Caco-2 (cell line): Measurements from ENCODE around the gene PI16. TPM values are rescaled to one million over a fixed set of nuclear protein-coding genes. Genes with fewer than 3 reads are reported as not detected.

Experiments
- BruUV-seq: library from RNA; stranded (reverse); fragments of 400-500 nt; replicated peaks from 2 replicates; lab custom pipeline; 2021; lab: Mats Ljungman, UMichigan
- CTCF ChIA-PET: fragments of 300-600 bp; sonication (Branson Sonifier 250); formaldehyde crosslinking; loops from one replicate; lab custom pipeline; 2022; ENCODE audit warnings: antibody characterized with exemption; lab: Charles Lee
- POLR2A ChIA-PET: fragments of 300-600 bp; sonication (Branson Sonifier 250); formaldehyde crosslinking; loops from one replicate; lab custom pipeline; 2022; ENCODE audit warnings: antibody characterized with exemption; lab: Charles Lee
- DNase-seq, 2 experiments: peaks; one replicate each; pipeline versions ENCODE4 v3.0.0 to v3.0.0-alpha.2; 2020 to 2022
- H3K27me3 ChIP-seq: replicated peaks from 2 replicates; pipeline ENCODE4 v1.6.0; 2011; ENCODE audit warnings: low read length; ENCODE audit not compliant: control insufficient read depth, insufficient read depth
- H3K36me3 ChIP-seq: 2 replicates; pipeline ENCODE4 v1.5.1; 2011; ENCODE audit warnings: low read length; ENCODE audit not compliant: control insufficient read depth, insufficient read depth
- H3K4me1 ChIP-seq: fragments of 250-450 bp; sonication (Bioruptor Pico); 2 replicates; pipeline ENCODE4 v1.5.1; 2020; ENCODE audit warnings: mild to moderate bottlenecking
- H3K4me3 ChIP-seq: 2 replicates; pipeline ENCODE4 v1.5.1; 2011; ENCODE audit warnings: low read depth, mild to moderate bottlenecking, control low read depth, low read length
- H3K9me3 ChIP-seq: fragments of 250-450 bp; sonication (Bioruptor Pico); 2 replicates; pipeline ENCODE4 v1.5.1; 2020; ENCODE audit warnings: mild to moderate bottlenecking, moderate library complexity
- H3K27ac Mint-ChIP-seq: one replicate; pipeline ENCODE4 v1.8.0; 2022; ENCODE audit warnings: mixed read lengths; ENCODE audit not compliant: unreplicated experiment
- H3K27me3 Mint-ChIP-seq: one replicate; pipeline ENCODE4 v1.8.0; 2022; ENCODE audit warnings: mixed read lengths; ENCODE audit not compliant: insufficient read depth, unreplicated experiment
- H3K36me3 Mint-ChIP-seq: one replicate; pipeline ENCODE4 v1.8.0; 2022; ENCODE audit warnings: mild to moderate bottlenecking, mixed read lengths; ENCODE audit not compliant: insufficient read depth, unreplicated experiment
- H3K4me1 Mint-ChIP-seq: one replicate; pipeline ENCODE4 v1.8.0; 2022; ENCODE audit warnings: low read depth, mixed read lengths; ENCODE audit not compliant: unreplicated experiment
- H3K4me3 Mint-ChIP-seq: one replicate; pipeline ENCODE4 v1.8.0; 2022; ENCODE audit warnings: mild to moderate bottlenecking, moderate library complexity, mixed read lengths; ENCODE audit not compliant: unreplicated experiment
- H3K9me3 Mint-ChIP-seq: one replicate; pipeline ENCODE4 v1.8.0; 2022; ENCODE audit warnings: mixed read lengths; ENCODE audit not compliant: unreplicated experiment
- intact Hi-C: fragments of 100-400 bp; cut with micrococcal nuclease; formaldehyde crosslinking; loops from one replicate; pipeline ENCODE4 v1.10.0; 2022; ENCODE audit not compliant: unreplicated experiment
- total RNA-seq: library from RNA; stranded (reverse); gene quantifications from 2 replicates; pipeline ENCODE4 v1.2.3, GENCODE V29; 2022
- TF ChIP-seq, protein P1 (sequence below), 2 experiments: fragments of 200-600 bp in 1 of 2; IDR thresholded peaks; 1 replicate in 1 of 2; 2 replicates in 1 of 2; pipeline versions ENCODE4 v1.5.1 to v1.8.0; 2011 to 2022; ENCODE audit warnings: antibody characterized with exemption in 1 of 2, control low read depth in 1 of 2, inconsistent platforms in 1 of 2, low read depth in 1 of 2, low read length in 1 of 2, mild to moderate bottlenecking in 1 of 2, moderate library complexity in 1 of 2; ENCODE audit not compliant: insufficient read depth in 1 of 2, severe bottlenecking in 1 of 2, unreplicated experiment in 1 of 2

The PI16 gene
- total RNA-seq, 1 experiment from 2014 or later: not detected

DNA sequence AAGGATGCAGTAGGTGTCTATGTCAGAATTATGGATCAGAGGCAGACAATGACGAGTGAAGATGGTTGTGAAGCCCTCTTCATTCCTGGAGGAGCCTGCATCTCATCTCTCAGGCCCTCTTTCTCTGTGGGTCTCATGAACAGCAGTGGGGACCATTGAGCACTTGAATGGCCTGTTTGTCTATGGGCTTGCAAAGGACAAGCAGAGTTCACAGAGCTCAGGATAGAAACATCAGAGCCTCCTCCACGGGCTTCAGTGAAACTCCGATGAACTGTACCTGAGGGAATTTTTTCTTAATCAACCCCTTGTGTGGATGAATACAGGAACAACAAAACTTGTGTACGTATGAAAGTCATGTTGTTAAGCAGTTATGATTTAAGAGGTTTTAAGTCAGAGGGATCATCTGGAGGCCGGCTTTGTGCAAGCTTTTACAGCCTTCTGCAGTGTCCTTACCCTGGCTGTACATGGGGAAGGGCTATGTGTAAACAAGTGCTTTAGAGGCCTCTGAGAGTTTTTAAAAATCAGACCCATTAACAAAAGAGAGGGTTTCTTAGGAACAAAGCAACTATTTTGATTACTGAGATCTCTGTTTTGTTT, 29.7 kb upstream of the PI16 start:
- Histone ChIP-seq H3K4me3 (no peak overlapping the region), H3K9me3 (no peaks in the 10 kb centered on the region), H3K4me1 (no peaks in the 10 kb centered on the region), H3K27me3 (no peaks in the 10 kb centered on the region), H3K36me3 (no peaks in the 10 kb centered on the region)
- CTCF ChIA-PET: interaction anchor here (0.8 kb wide), 1 partner anchor 82 kb away, joined by 3 read pairs; no protein-coding TSS in a partner anchor
- no peak for DNase-seq
- POLR2A ChIA-PET: no interaction called here
- BruUV-seq: no TSS peak
- no peak overlapping the region for H3K4me3 Mint-ChIP-seq
- TF ChIP-seq, protein P1, sequence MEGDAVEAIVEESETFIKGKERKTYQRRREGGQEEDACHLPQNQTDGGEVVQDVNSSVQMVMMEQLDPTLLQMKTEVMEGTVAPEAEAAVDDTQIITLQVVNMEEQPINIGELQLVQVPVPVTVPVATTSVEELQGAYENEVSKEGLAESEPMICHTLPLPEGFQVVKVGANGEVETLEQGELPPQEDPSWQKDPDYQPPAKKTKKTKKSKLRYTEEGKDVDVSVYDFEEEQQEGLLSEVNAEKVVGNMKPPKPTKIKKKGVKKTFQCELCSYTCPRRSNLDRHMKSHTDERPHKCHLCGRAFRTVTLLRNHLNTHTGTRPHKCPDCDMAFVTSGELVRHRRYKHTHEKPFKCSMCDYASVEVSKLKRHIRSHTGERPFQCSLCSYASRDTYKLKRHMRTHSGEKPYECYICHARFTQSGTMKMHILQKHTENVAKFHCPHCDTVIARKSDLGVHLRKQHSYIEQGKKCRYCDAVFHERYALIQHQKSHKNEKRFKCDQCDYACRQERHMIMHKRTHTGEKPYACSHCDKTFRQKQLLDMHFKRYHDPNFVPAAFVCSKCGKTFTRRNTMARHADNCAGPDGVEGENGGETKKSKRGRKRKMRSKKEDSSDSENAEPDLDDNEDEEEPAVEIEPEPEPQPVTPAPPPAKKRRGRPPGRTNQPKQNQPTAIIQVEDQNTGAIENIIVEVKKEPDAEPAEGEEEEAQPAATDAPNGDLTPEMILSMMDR (IDR thresholded peaks at IDR 0.05; ENCODE audit: insufficient read depth in 1 of 2, low read depth in 1 of 2, low read length in 1 of 2, severe bottlenecking in 1 of 2, unreplicated experiment in 1 of 2): no peak
- H3K27ac Mint-ChIP-seq: no peak overlapping the region
- H3K9me3 Mint-ChIP-seq: no peaks in the 10 kb centered on the region
- H3K36me3 Mint-ChIP-seq: no peaks in the 10 kb centered on the region
- no peaks in the 10 kb centered on the region for H3K4me1 Mint-ChIP-seq
- intact Hi-C loops: no loop called here
- no peaks in the 10 kb centered on the region for H3K27me3 Mint-ChIP-seq

DNA sequence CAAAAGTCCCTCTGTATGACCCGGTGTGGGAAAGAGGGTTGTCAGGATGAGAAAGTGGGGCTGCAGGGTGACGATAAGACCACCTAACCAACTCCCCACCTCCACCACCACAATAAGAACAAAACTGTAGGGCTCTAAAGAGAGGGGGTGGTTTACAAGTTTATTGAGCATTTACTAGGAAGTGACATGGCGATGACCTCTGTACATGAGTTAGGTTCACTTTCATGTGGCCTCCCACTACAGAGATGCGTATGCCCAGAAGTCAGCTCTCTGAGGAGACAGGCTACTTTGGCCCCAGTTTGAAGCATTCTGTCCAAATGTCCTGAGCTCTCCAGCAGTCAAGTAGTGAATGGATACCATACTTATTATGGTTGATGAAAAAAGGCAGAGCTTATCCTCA, 28.7 kb upstream of the PI16 start:
- intact Hi-C loops: no loop called here
- Histone ChIP-seq H3K36me3 (no peaks in the 10 kb centered on the region), H3K9me3 (no peaks in the 10 kb centered on the region), H3K4me3 (no peak overlapping the region), H3K4me1 (no peaks in the 10 kb centered on the region), H3K27me3 (no peaks in the 10 kb centered on the region)
- TF ChIP-seq, protein P1 (IDR thresholded peaks at IDR 0.05; ENCODE audit: insufficient read depth in 1 of 2, low read depth in 1 of 2, low read length in 1 of 2, severe bottlenecking in 1 of 2, unreplicated experiment in 1 of 2): no peak
- Mint-ChIP-seq H3K36me3 (no peaks in the 10 kb centered on the region), H3K4me1 (no peaks in the 10 kb centered on the region), H3K27ac (no peak overlapping the region), H3K27me3 (no peaks in the 10 kb centered on the region), H3K9me3 (no peaks in the 10 kb centered on the region), H3K4me3 (no peak overlapping the region)
- no peak for DNase-seq
- ChIA-PET POLR2A (no interaction called here), CTCF (interaction anchor here (0.6 kb wide), 1 partner anchor 201 kb away, joined by 3 read pairs; no protein-coding TSS in a partner anchor)
- no TSS peak for BruUV-seq

DNA sequence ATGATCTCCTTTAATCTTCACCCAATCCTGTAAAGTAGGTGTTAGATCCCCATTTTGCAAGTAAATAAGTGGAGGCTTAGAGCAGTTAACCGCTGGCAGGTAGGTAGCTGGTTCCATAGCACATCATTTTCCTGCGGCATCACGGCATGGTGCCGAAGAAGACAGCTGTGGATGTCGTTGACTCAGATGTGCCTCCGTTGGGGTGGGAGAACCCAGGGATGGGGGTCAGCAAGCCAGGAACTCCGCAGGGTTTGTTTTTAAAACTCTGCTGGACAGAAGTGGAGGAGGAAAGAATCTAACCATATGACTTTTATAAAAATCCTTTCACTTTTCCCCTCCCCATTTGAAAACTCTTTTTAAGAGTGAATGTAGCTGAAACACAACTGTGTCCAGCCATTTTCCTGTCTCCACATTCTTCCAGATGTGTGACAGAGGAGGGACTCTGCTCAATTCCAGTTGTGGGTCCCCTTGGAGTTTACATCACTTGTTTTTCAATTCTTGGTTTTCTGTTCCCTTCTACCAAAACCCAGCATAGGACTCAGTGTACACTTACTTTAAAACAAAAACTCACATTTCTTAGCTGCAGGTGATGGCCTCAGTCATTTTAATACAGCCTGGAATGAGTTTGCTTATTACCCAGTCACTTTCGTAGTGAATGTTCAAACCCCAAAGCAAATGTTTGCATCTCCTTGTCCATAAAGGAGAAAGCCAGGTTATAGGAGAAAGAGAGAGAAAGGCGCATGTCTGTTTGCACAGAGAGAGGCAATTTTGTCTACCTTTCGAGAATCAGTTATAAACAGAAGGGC, 27.6 kb upstream of the PI16 start:
- no peaks in the 10 kb centered on the region for H3K4me1 Mint-ChIP-seq
- H3K4me3 Mint-ChIP-seq: no peak overlapping the region
- TF ChIP-seq, protein P1 (IDR thresholded peaks at IDR 0.05; ENCODE audit: insufficient read depth in 1 of 2, low read depth in 1 of 2, low read length in 1 of 2, severe bottlenecking in 1 of 2, unreplicated experiment in 1 of 2): no peak
- H3K4me3 ChIP-seq: no peak overlapping the region
- no peak for DNase-seq
- no peaks in the 10 kb centered on the region for H3K27me3 ChIP-seq
- intact Hi-C loops: no loop called here
- no peaks in the 10 kb centered on the region for H3K9me3 ChIP-seq
- H3K36me3 Mint-ChIP-seq: no peaks in the 10 kb centered on the region
- no peaks in the 10 kb centered on the region for H3K4me1 ChIP-seq
- no peaks in the 10 kb centered on the region for H3K36me3 ChIP-seq
- no TSS peak for BruUV-seq
- H3K9me3 Mint-ChIP-seq: no peaks in the 10 kb centered on the region
- no peak overlapping the region for H3K27ac Mint-ChIP-seq
- ChIA-PET POLR2A (no interaction called here), CTCF (interaction anchor here (0.6 kb wide), 1 partner anchor 202 kb away, joined by 3 read pairs; no protein-coding TSS in a partner anchor)
- H3K27me3 Mint-ChIP-seq: no peaks in the 10 kb centered on the region
